AG04450 (cell line): ENCODE measurements around the gene CYTH2. TPM values are rescaled to one million over a fixed set of nuclear protein-coding genes. Genes with fewer than 3 reads are reported as not detected.

ENCODE experiments used
- CTCF ChIA-PET: fragments of 300-600, 350-600 bp; formaldehyde crosslinking; extraction: SDS; loops from one replicate; lab custom pipeline; 2022; ENCODE audit warnings: antibody characterized with exemption, inconsistent platforms; lab: Charles Lee
- POLR2A ChIA-PET: fragments of 350-600 bp; formaldehyde crosslinking; extraction: SDS; loops from one replicate; lab custom pipeline; 2021; ENCODE audit warnings: antibody characterized with exemption, inconsistent platforms; lab: Yijun Ruan, JAX
- DNase-seq: peaks from one replicate; pipeline ENCODE4 v3.0.0-alpha.2; 2011; ENCODE audit warnings: low read depth, low spot score
- H3K27ac ChIP-seq: one replicate; pipeline ENCODE4 v1.5.1; 2012; ENCODE audit warnings: low read depth, low read length, control low read depth
- H3K27me3 ChIP-seq: one replicate; pipeline ENCODE4 v1.6.0; 2012; ENCODE audit warnings: low read length; ENCODE audit not compliant: control insufficient read depth, insufficient read depth
- H3K4me3 ChIP-seq: 2 replicates; pipeline ENCODE4 v1.5.1; 2011; ENCODE audit warnings: mild to moderate bottlenecking, low read depth, low read length, control low read depth
- H3K9me3 ChIP-seq: 2 replicates; pipeline ENCODE4 v1.5.1; 2012; ENCODE audit warnings: low read length; ENCODE audit not compliant: control insufficient read depth, insufficient read depth
- polyA plus RNA-seq: library from polyadenylated mRNA; depleted of rRNA; stranded (reverse); fragments of >200 nt; gene quantifications from 2 replicates; pipeline ENCODE4 v1.2.3, GENCODE V29; 2011
- TF ChIP-seq, protein P1 (sequence below): IDR thresholded peaks from 2 replicates; pipeline ENCODE4 v1.5.1; 2011; ENCODE audit warnings: low read depth, low read length, control low read depth, inconsistent platforms

CYTH2 gene
- polyA plus RNA-seq, 1 experiment, result 29.3 TPM

DNA sequence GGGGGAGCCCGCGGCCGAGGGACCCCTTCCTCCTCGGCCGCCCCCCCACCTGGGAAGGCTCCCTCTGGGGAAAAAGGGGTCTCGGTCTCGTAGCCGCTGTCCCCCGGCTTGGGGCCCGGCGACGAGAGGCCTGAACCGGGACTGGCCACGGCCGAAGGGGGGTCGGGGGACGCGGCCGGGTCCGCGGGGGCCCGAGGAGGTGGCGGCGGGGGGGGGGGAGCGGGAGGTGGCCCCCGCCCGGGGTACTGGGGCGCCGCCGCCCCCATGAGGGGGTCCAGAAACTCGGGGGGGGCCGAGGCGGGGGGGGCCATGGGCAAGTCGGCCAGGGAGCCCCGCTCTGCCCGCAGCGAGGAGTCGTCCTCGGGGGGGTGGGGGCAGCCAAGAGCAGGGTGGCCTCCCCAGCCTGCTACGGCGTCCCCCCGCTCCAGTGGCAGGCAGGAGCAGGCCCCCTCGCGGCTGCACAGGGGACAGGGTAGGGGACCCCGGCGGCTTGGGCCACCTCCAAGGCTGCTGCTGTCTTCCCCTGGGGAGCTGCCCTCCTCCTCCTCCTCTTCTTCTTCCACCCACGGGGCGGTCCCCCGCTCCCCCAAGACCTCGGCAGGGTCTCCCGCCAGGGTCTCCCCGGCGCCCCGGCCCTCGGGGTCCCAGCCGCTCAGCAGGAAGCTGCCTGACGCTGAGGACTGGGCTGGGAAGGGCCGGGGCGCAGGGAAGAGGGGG lies 29.6 kb downstream of the CYTH2 start:
- POLR2A ChIA-PET, result interaction anchor here (0.6 kb wide), 1 partner anchor 1071 kb away, joined by 3 read pairs; no protein-coding TSS in a partner anchor
- TF ChIP-seq, protein P1, sequence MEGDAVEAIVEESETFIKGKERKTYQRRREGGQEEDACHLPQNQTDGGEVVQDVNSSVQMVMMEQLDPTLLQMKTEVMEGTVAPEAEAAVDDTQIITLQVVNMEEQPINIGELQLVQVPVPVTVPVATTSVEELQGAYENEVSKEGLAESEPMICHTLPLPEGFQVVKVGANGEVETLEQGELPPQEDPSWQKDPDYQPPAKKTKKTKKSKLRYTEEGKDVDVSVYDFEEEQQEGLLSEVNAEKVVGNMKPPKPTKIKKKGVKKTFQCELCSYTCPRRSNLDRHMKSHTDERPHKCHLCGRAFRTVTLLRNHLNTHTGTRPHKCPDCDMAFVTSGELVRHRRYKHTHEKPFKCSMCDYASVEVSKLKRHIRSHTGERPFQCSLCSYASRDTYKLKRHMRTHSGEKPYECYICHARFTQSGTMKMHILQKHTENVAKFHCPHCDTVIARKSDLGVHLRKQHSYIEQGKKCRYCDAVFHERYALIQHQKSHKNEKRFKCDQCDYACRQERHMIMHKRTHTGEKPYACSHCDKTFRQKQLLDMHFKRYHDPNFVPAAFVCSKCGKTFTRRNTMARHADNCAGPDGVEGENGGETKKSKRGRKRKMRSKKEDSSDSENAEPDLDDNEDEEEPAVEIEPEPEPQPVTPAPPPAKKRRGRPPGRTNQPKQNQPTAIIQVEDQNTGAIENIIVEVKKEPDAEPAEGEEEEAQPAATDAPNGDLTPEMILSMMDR, result no peak

DNA sequence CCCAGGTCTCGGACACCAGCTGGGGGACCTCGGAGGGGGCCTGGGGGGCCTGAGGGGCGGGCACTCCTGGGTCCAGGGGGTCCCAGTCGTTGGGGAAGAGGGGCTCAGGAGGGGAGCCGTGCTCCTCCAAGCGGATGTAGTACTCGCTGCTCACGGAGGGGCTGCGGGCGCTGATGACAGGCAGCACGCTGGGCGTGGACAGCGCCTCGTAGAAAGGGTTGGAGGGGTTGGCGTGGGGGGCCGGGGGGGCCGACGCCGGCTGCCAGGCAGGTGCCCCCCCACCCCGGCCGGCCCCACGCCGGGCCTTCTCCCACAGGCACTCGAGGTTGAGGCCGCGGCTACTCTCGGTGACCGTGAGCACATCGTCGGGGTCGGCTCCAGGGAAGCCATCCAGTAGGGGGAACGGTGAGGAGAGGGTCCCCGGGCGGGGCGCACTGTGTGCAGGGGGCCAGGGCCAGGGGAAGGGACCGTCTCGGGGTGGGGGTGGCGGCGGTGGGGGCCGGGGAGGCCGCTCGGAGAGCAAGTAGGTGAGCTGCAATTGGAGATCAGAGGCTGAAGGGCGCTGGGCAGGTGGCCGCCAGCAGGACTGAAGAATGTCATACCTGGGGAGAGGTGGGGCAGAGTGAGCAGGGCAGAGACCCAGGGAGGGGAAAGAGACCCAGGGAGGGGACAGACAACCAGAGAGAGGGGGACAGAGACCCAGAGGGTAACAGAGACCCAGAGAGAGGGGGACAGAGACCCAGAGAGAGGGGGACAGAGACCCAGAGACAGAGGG lies 30.3 kb downstream of the CYTH2 start:
- no peak for DNase-seq
- Histone ChIP-seq H3K27ac (no peak overlapping the region), H3K4me3 (no peak overlapping the region), H3K27me3 (peaks cover 38% of the 10 kb centered on the region), H3K9me3 (peaks cover 6% of the 10 kb centered on the region; the same call in 1 of the 2 replicates)
- ChIA-PET CTCF (no interaction called here), POLR2A (interaction anchor here (0.6 kb wide), 1 partner anchor 1072 kb away, joined by 3 read pairs; no protein-coding TSS in a partner anchor)
- TF ChIP-seq, protein P1, result no peak

More for the DNA sequence above, 29.6 kb downstream of the CYTH2 start:
- Histone ChIP-seq H3K27me3 (peaks cover 38% of the 10 kb centered on the region), H3K4me3 (no peak overlapping the region), H3K27ac (no peak overlapping the region), H3K9me3 (peaks cover 6% of the 10 kb centered on the region; the same call in 1 of the 2 replicates)
- no peak for DNase-seq
- CTCF ChIA-PET, result no interaction called here

DNA sequence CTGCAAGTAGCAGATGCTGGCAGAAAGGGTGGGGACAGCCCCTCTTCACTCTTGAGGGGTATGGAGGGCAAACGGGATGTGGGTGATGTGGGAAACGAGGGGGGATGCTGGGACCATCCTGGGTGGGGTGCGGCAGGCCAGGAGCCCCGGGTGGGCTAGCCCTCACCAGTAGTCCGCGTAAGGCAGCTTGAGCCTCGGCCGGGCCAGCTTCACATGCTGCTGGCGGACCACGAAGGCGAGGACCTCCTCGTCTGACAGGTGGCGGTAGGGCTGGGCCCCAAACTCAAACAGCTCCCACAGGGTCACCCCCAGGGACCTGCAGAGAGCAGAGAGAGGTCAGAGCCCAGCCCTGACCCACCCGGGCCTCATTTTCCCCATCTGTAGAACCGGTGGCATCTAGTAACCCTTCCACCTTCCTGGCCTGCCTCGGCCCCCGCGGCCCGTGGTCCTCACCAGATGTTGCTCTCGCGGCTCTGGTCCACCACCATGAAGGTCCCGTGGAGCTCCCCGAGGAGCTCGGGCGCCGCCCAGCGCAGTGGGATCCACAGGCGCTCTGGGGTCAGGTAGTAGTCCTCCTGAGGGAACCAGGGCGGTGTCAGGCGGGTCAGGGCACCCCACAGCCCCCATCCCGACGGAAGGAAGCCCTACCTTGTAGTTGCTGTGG lies 31.8 kb downstream of the CYTH2 start:
- TF ChIP-seq, protein P1, result no peak
- H3K9me3 ChIP-seq, result peaks cover 6% of the 10 kb centered on the region; the same call in 1 of the 2 replicates
- H3K27ac ChIP-seq, result no peak overlapping the region
- no peak for DNase-seq
- ChIA-PET POLR2A (no interaction called here), CTCF (interaction anchor here (0.6 to 1.3 kb wide), 2 partner anchors 80 to 83 kb away, joined by 3 to 6 read pairs; no protein-coding TSS in a partner anchor)
- peaks cover 38% of the 10 kb centered on the region for H3K27me3 ChIP-seq
- H3K4me3 ChIP-seq, result no peak overlapping the region

DNA sequence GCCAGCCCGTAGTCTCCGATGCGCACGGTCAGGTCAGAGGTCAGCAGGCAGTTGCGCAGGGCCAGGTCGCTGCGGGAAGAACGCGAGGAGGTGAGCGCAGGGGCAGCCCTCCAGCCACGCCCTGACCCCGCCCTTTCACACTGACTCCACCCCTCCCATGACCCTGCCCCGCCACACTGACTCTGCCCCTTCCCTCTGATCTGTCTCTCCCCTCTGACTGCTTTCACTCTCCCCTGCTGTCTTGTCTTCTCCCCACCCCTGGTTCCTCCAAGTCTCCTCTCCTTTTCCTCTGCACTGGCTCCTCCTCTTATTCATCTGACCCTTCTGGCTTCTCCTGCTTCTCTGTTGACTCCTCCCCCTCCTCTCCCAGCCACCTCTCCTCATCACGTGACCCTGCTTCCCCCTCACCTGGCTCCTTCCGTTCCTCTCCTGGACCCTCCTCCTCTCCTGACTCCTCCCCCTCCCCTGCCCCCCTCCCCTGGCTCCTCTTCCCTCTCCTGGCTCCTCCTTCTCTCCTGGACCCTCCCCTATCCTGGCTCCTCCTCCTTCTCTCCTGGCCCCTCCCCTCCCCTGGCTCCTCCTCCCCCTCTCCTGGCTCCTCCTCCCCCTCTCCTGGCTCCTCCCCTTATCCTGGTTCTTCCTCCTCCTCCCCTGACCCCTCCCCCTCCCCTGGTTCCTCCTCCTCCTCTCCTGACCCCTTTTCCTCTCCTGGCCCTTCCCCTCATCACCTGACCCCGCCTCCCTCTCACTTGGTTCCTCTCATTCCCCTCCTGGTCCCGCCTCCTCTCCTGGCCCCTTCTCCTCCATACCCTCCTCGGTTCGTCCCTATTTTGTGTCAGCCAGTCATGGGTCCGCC lies 32.6 kb downstream of the CYTH2 start:
- no peak for DNase-seq
- ChIA-PET CTCF (interaction anchor here (0.6 to 1.3 kb wide), 3 partner anchors 79 to 82 kb away, joined by 3 to 6 read pairs (median 3); no protein-coding TSS in a partner anchor), POLR2A (no interaction called here)
- TF ChIP-seq, protein P1, result no peak
- Histone ChIP-seq H3K27ac (no peak overlapping the region), H3K27me3 (peaks cover 38% of the 10 kb centered on the region), H3K4me3 (no peak overlapping the region), H3K9me3 (peaks cover 6% of the 10 kb centered on the region; the same call in 1 of the 2 replicates)
